LNCAP (cell line): ENCODE measurements around the gene SYNGAP1.

Source experiments
- CTCF ChIP-seq: fragments of 450-650 bp; IDR thresholded peaks from 2 replicates; pipeline ENCODE4 v1.5.1; 2017; ENCODE audit warnings: mild to moderate bottlenecking

Gene SYNGAP1

DNA sequence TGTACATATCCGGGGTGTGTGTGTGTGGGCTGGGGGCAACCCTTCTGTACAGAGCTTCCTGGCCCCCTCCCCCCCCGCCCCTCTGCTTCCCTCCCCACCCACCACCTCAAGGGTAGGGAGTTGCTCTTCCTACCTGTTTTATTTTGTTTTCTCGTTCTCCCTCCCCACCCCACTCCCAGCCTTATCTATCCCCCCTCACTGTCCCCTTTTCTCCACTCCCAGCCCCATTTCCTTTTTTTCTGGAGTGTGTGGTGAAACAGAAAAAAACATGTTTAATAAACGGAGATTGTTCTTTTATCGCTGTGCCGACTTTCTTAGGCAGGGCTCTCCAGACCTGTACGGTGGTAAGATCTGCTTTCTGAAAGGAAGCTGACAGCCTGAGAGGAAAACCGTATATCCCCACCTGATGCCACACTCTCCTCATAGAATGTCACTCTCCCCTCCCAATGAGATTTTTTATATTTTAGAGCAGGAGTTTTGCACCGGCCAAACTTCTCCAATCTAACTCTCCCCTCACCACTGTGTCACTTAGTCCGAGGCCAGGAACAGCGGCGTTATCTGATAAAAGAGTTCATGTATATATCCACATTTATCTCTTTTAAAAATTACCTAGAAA, 33.6 kb downstream of the SYNGAP1 start:
- TF ChIP-seq CTCF = no peak

- no peak for TF ChIP-seq CTCF
These were observed 34.4 kb downstream of the SYNGAP1 start, which contains the start of gene ZBTB9 for GRCh38 chr6:33454009-33454946. Gene ZBTB9 (plus strand): TSS chr6:33454576. CDS start chr6:33455101, 525 bp downstream.

DNA sequence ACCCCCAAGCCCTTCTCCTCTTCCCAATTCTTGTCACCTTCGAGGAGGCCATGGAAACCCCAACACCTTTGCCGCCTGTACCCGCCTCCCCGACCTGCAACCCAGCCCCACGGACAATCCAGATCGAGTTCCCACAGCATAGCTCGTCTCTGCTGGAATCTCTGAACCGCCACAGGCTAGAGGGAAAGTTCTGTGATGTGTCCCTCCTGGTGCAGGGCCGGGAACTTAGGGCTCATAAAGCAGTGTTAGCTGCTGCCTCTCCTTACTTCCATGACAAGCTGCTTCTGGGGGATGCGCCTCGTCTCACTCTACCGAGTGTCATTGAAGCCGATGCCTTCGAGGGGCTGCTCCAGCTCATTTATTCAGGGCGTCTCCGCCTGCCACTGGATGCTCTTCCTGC, 35.2 kb downstream of the SYNGAP1 start:
- no peak for TF ChIP-seq CTCF

DNA sequence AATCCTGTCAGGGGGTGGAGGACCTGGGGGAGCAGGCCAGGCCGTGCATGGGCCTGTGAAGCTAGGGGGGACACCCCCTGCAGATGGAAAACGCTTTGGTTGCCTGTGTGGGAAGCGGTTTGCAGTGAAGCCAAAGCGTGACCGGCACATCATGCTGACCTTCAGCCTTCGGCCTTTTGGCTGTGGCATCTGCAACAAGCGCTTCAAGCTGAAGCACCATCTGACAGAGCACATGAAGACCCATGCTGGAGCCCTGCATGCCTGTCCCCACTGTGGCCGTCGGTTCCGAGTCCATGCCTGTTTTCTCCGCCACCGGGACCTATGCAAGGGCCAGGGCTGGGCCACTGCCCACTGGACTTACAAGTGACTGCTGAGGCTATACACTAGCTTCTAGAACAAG, 36.3 kb downstream of the SYNGAP1 start:
- no peak for TF ChIP-seq CTCF

DNA sequence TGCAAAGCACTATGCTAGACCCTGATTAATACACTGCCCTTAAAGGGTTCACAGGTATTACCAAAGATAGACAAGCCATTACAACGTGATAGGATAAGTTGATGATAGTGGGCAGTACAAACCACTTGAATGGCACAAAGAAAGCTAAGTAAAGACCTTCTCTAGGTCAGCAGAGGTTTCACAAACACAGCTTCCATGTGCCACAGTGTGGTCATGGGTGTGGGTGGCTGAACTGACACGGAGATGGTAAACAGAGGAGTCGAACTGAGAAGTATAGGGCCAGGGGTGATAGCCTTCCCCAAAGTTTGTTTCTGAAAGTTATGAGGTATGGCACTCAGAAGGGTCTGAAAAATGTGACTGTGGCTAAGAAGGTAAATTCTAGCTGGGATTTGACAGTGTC, 38.8 kb downstream of the SYNGAP1 start:
- no peak for TF ChIP-seq CTCF

DNA sequence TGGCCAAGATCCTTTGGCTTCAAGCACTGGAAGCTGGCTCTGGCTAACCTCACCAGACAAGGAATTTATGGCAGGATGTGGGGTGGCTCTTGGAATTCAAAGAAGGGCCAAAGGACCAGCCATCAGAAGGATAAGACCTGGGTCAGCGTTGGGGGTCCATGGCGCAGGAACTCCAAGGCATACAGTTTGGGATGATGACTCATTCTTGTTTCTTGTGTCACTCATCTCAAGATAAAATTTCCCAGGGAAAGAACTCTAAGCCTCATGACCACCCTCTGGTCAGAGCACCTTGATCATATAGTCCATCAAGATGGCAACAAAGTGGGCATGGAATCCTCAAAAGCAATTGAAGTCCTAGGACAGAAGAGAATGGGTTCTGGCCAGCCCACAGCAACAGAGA, 39.4 kb downstream of the SYNGAP1 start:
- TF ChIP-seq CTCF = no peak

DNA sequence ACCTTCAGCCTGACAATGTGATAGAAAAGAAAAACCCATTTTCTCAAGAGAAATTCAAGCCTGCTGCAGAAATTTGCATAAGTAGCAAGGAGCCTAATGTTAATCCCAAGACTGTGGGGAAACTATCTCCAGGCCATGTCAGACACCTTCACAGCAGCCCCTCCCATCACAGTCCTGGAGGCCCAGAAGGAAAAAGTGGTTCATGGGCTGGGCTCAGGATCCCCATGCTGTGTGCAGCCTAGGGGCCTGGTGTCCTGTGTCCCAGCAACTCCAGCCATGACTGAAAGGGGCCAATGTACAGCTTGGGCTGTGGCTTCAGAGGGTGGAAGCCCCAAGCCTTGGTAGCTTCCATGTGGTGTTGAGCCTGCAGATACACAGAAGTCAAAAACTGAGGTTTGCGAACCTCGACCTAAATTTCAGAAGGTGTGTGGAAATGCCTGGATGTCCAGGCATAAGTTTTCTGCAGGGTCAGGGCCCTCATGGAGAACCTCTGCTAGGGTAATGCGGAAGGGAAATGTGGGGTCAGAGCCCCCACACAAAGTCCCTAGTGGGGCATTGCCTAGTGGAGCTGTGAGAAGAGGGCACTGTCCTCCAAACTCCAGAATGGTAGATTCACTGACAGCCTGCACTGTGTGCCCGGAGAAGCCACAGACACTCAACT, 46.3 kb downstream of the SYNGAP1 start:
- TF ChIP-seq CTCF = no peak
